Adrenal gland (tissue), 12 donors: Measurements from ENCODE around the gene CIART. TPM values are rescaled to one million over a fixed set of nuclear protein-coding genes. Genes with fewer than 3 reads are reported as not detected.
"Not testable (repeated sequence)": the region's sequence is repeated elsewhere in the genome, so short reads cannot be mapped to it uniquely, and the experiment has no call there.

Source experiments
- DNase-seq, 7 donors: peaks; one replicate each; pipeline ENCODE4 v3.0.0-alpha.2; 2019 to 2020
- H3K27ac ChIP-seq, 5 donors: fragments of 200-600 bp; sonication (generic) in 4 of 5; 1 replicate in 3 of 5; 2 replicates in 2 of 5; pipeline versions ENCODE4 v1.5.1 to v1.8.0; 2016 to 2020; ENCODE audit warnings: mild to moderate bottlenecking in 1 of 5
- H3K27me3 ChIP-seq: fragments of 200-600 bp; 2 replicates; pipeline ENCODE4 v1.8.0; 2021
- H3K36me3 ChIP-seq, 2 donors: fragments of 200-600 bp; replicated peaks in 1 of 2; 1 replicate in 1 of 2; 2 replicates in 1 of 2; pipeline versions ENCODE4 v1.5.1 to v1.8.0; 2018 to 2022
- H3K4me1 ChIP-seq, 2 donors: fragments of 200-600 bp; replicated peaks in 1 of 2; 1 replicate in 1 of 2; 2 replicates in 1 of 2; pipeline versions ENCODE4 v1.5.1 to v1.8.0; 2018 to 2021
- H3K4me3 ChIP-seq, 4 donors: fragments of 200-600 bp; sonication (generic) in 3 of 4; one replicate each; pipeline ENCODE4 v1.5.1; 2016 to 2018
- H3K9me3 ChIP-seq, 3 donors: fragments of 200-600 bp; sonication (generic) in 1 of 3; replicated peaks in 1 of 3; 1 replicate in 2 of 3; 2 replicates in 1 of 3; pipeline versions ENCODE4 v1.5.1 to v1.8.0; 2016 to 2021
- CTCF ChIP-seq, 6 experiments: fragments of 450-650 bp in 4 of 6; fragments of 200-600 bp in 2 of 6; sonication (generic) in 1 of 6; IDR thresholded peaks; 1 replicate in 5 of 6; 2 replicates in 1 of 6; pipeline versions ENCODE4 v1.5.1 to v1.8.0; 2016 to 2021; ENCODE audit warnings: antibody characterized with exemption in 6 of 6, mild to moderate bottlenecking in 2 of 6, moderate library complexity in 1 of 6
- POLR2A ChIP-seq, 2 donors: fragments of 450-650 bp; IDR thresholded peaks; one replicate each; pipeline ENCODE4 v1.6.1; 2017; ENCODE audit warnings: antibody characterized with exemption in 2 of 2, mild to moderate bottlenecking in 2 of 2, moderate library complexity in 1 of 2
- whole genome bisulfite sequencing, 4 donors: extraction: QIAGEN DNeasy Blood & Tissue Kit in 2 of 4; methylation state at CpG; one replicate each; pipeline versions ENCODE4 v1.1.5 to v1.1.7; 2013 to 2017; 5-methylcytosine and 5-hydroxymethylcytosine counted together
- intact Hi-C, 2 donors: fragments of 100-400 bp; cut with DNase I; formaldehyde crosslinking; loops; one replicate each; pipeline versions ENCODE4 v1.14.1 to v1.15.0; 2022 to 2023
- polyA plus RNA-seq, 3 donors: library from polyadenylated mRNA; stranded (reverse); fragments of 200-250 nt in 2 of 3; fragments of 350-450 nt in 1 of 3; fragmentation: Illumina TruSeq in 1 of 3; extraction: RNeasy Lipid Tissue Mini Kit (QIAGEN cat#74804) in 1 of 3; gene quantifications; one replicate each; pipeline ENCODE4 v1.2.3, GENCODE V29; 2013 to 2014
- total RNA-seq, 9 donors: library from RNA; depleted of rRNA in 4 of 9; stranded (reverse); fragments of >200 nt in 4 of 9; fragments of 120-200 nt in 1 of 9; fragmentation: NEBNext Ultra II Directional in 1 of 9; extraction: Animal tissue kit (Norgen Biotek cat#: 25700) in 1 of 9; gene quantifications; one replicate each; pipeline versions ENCODE4 v1.1.0 to v1.2.4, GENCODE V29; 2013 to 2023
- donor health status: healthy with polysubstance abuse.
- donor health status: Bipolar disorder and iron deficiency.
- donor health status: DM: yes; HTN: yes; CAD: no.
- donor health status: DM: no; HTN: no; CAD: no.
- donor health status: DM: no; HTN: no; CAD: no.
- donor health status: DM: yes; HTN: yes; CAD: no.

CIART gene
- total and polyA plus RNA-seq, 12 donors = 4.4 to 24.6 (median 9.2) TPM

DNA sequence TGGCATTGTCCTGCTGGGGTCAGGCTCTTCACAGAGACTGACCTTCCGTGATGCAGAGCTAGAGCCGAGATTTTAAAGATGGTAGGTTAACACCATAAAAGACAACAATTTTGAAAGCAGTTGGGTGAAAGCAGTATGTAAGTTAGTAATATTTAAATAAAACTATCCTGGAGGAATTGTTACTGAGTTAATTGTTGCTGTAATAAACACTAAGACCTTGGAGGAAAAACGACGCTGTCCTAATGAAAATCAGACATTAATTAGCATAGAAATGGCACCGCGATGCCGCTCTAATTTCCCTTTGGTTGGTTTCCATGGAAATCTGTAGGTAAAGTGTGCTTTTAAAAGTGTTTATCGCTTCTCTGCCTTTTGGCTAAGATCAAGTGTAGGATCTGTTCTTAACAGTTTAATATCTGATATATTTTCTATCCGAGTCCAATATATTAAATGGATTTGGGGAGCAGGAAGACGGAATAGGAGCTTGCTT, 45.7 kb upstream of the CIART start:
- intact Hi-C loops = no loop called here
- TF ChIP-seq CTCF (IDR thresholded peaks at IDR 0.05) (no peak), POLR2A (IDR thresholded peaks at IDR 0.05) (no peak)
- WGBS, 4 donors = 28 to 34% (median 29%) methylated on average over 10 of the region's 10 CpGs
- Histone ChIP-seq H3K27me3 (no peaks in the 10 kb centered on the region), H3K36me3 (no peaks in the 10 kb centered on the region), H3K9me3 (no peaks in the 10 kb centered on the region), H3K4me1 (peaks cover 4 to 17% of the 10 kb centered on the region in 2 donors), H3K4me3 (peak overlapping the region in 2 of 4 donors; percentile 19 to 70), H3K27ac (peak overlapping the region in 2 of 5 donors; percentile 20 to 45)
- DNase-seq = peak in 1 of 7 donors; percentile 48

- H3K9me3 ChIP-seq, H3K4me3 ChIP-seq, H3K27me3 ChIP-seq, intact Hi-C loops, H3K36me3 ChIP-seq, H3K27ac ChIP-seq: not testable (repeated sequence)
- peak in 2 of 7 donors; percentile 20 to 54 for DNase-seq
- WGBS, 4 donors = 88 to 96% (median 93%) methylated on average over 13 of the region's 13 CpGs
- H3K4me1 ChIP-seq = peaks cover 4 to 17% of the 10 kb centered on the region in 2 donors
Measured at GRCh38 chr1:150237176-150237575, 45.2 kb upstream of the CIART start.

DNA sequence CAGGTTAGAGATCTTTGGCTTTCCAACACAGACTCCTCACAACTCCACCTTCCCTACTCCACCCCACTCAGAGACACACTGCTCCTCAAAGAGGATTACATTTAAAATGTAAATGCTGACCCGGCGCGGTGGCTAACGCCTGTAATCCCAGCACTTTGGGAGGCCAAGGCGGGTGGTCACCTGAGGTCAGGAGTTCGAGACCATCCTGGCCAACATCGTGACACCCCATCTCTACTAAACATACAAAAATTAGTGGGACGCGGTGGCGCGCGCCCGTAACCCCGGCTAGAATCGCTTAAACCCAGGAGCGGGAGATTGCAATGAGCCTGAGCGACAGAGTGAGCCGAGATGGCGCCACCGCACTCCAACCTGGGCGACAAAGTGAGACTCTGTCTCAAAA, 44.6 kb upstream of the CIART start:
- Histone ChIP-seq H3K27me3 (no peaks in the 10 kb centered on the region), H3K4me1 (peaks cover 4 to 17% of the 10 kb centered on the region in 2 donors), H3K27ac (no peak overlapping the region), H3K4me3 (no peak overlapping the region), H3K36me3 (no peaks in the 10 kb centered on the region), H3K9me3 (no peaks in the 10 kb centered on the region)
- 92 to 95% (median 94%) methylated on average over 20 to 21 of the region's 21 CpGs for WGBS, 4 donors
- intact Hi-C loops = no loop called here
- TF ChIP-seq POLR2A (IDR thresholded peaks at IDR 0.05) = no peak
- TF ChIP-seq CTCF (IDR thresholded peaks at IDR 0.05) = no peak
- DNase-seq = peak in 2 of 7 donors; percentile 25 to 52

DNA sequence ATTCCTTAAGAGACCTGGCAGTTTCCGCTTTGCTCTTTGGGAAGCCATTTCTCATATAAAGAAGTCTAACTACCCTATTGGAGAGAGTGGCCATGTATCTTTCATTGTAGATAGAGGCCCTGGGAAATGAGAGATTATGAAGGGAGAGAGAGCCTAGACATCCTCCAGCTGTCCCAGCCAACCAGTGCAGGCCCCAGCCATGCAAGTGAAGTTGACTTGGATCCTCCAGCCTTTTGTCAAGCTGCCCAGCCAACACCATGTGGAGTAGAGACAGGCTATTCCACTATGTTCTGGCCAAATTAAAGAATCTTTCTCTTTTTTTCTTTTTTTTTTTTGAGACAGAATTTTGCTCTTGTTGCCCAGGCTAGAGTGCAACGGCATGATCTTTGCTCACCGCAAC, 39.4 kb upstream of the CIART start:
- H3K27me3 ChIP-seq = no peaks in the 10 kb centered on the region

More for the DNA sequence above, 39.4 kb upstream of the CIART start:
- peak in 2 of 7 donors; percentile 3 to 36 for DNase-seq
- no peak for TF ChIP-seq CTCF (IDR thresholded peaks at IDR 0.05)
- no peak for TF ChIP-seq POLR2A (IDR thresholded peaks at IDR 0.05)
- no peak overlapping the region for H3K27ac ChIP-seq
- H3K4me3 ChIP-seq = no peak overlapping the region
- no peaks in the 10 kb centered on the region for H3K4me1 ChIP-seq
- no peaks in the 10 kb centered on the region for H3K36me3 ChIP-seq
- 95 to 98% (median 96%) methylated on average over 3 of the region's 3 CpGs for WGBS, 4 donors
- intact Hi-C loops = no loop called here
- H3K9me3 ChIP-seq = no peaks in the 10 kb centered on the region
